Cardiac muscle cell (in vitro differentiated cells and primary cell): ENCODE measurements around the gene PDIA4. TPM values are rescaled to one million over a fixed set of nuclear protein-coding genes. Genes with fewer than 3 reads are reported as not detected.
A peak's percentile ranks its signal among the peaks of the same experiment; 100 is the strongest.

Experiments used
- DNase-seq, 2 donors: peaks; one replicate each; pipeline versions ENCODE4 v3.0.0 to v3.0.0-alpha.2; 2010 to 2017; ENCODE audit warnings: low read depth in 1 of 2, low spot score in 1 of 2
- H3K27ac ChIP-seq: fragments of 200-600 bp; sonication (generic); 2 replicates; pipeline ENCODE4 v1.5.1; 2016
- H3K27me3 ChIP-seq: fragments of 200-600 bp; sonication (generic); 2 replicates; pipeline ENCODE4 v1.6.0; 2016; ENCODE audit warnings: control low read depth
- H3K36me3 ChIP-seq: fragments of 200-600 bp; sonication (generic); 2 replicates; pipeline ENCODE4 v1.5.1; 2016; ENCODE audit warnings: control low read depth
- H3K4me1 ChIP-seq: fragments of 200-600 bp; sonication (generic); 2 replicates; pipeline ENCODE4 v1.8.1; 2017; ENCODE audit warnings: low read depth, mild to moderate bottlenecking, mixed run types
- H3K4me3 ChIP-seq: fragments of 200-600 bp; sonication (generic); 2 replicates; pipeline ENCODE4 v1.5.1; 2016; ENCODE audit warnings: mild to moderate bottlenecking
- H3K9me3 ChIP-seq: fragments of 200-600 bp; sonication (generic); 2 replicates; pipeline ENCODE4 v1.5.1; 2017; ENCODE audit warnings: low read depth, mild to moderate bottlenecking, control low read depth
- polyA plus RNA-seq: library from polyadenylated mRNA; unstranded; fragments of >200 nt; fragmentation: Nextera tagmentation; extraction: Ambion mirVana; gene quantifications from 2 replicates; pipeline ENCODE4 v1.2.1, GENCODE V29; 2016
- total RNA-seq: library from RNA; depleted of rRNA; stranded (reverse); fragments of >200 nt; gene quantifications from 2 replicates; pipeline ENCODE4 v1.2.3, GENCODE V29; 2016
- TF ChIP-seq, protein P1 (sequence below): IDR thresholded peaks from 2 replicates; pipeline ENCODE4 v1.5.1; 2012; ENCODE audit warnings: low read depth, mild to moderate bottlenecking, low read length

Gene PDIA4
- total and polyA plus RNA-seq, 2 experiments from 2014 or later, result 150 to 367 TPM

DNA sequence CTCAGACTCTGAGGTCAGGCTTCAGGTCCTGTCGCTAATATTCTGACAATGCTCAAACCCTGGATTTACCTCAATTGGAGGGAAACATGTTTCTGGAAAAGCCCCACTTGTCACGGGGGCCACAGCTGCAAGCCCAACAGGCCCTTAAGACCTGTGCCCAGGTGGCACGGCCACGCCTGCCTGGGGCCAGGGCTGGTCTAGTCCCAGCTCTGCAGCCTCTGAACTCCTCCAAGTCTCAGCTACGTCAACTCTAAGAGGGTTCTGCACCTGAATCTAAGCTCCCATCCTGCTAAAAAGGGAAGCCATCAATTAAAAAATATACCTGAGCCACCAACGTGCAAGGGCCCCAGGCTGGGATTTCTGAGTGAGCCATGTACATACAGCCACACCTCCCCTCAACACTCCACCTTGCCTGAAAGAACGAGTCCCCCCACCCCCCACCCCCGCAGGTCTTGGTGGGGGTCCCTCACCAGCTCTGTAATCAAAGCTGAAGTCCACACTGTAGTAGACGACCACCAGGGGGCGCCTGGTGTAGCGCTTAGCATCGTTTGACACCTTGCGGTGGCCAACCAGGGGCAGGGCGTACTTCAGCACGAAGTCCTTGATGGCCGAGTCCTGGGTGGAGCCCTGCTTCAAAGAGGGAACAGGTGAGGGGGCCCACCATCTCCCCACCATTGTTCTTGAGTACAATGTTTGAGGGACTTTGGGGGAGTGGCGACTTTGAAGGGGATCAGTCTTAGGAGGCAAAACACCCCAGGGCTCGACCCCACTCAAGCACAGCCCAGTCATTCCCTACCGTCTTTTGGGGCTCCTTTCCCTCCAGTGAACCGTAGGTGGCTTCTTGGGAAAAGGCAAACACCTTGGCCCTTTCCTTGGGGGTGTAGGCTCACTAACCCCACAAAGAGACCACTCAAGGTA is 22.6 kb downstream of the PDIA4 start:
- Histone ChIP-seq H3K4me3 (no peak overlapping the region), H3K9me3 (no peaks in the 10 kb centered on the region), H3K36me3 (peaks cover 49% of the 10 kb centered on the region), H3K27ac (no peak overlapping the region), H3K27me3 (no peaks in the 10 kb centered on the region), H3K4me1 (no peaks in the 10 kb centered on the region)
- peak; percentile 76 to 88 for DNase-seq
- TF ChIP-seq, protein P1, sequence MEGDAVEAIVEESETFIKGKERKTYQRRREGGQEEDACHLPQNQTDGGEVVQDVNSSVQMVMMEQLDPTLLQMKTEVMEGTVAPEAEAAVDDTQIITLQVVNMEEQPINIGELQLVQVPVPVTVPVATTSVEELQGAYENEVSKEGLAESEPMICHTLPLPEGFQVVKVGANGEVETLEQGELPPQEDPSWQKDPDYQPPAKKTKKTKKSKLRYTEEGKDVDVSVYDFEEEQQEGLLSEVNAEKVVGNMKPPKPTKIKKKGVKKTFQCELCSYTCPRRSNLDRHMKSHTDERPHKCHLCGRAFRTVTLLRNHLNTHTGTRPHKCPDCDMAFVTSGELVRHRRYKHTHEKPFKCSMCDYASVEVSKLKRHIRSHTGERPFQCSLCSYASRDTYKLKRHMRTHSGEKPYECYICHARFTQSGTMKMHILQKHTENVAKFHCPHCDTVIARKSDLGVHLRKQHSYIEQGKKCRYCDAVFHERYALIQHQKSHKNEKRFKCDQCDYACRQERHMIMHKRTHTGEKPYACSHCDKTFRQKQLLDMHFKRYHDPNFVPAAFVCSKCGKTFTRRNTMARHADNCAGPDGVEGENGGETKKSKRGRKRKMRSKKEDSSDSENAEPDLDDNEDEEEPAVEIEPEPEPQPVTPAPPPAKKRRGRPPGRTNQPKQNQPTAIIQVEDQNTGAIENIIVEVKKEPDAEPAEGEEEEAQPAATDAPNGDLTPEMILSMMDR, result peak; percentile 73

DNA sequence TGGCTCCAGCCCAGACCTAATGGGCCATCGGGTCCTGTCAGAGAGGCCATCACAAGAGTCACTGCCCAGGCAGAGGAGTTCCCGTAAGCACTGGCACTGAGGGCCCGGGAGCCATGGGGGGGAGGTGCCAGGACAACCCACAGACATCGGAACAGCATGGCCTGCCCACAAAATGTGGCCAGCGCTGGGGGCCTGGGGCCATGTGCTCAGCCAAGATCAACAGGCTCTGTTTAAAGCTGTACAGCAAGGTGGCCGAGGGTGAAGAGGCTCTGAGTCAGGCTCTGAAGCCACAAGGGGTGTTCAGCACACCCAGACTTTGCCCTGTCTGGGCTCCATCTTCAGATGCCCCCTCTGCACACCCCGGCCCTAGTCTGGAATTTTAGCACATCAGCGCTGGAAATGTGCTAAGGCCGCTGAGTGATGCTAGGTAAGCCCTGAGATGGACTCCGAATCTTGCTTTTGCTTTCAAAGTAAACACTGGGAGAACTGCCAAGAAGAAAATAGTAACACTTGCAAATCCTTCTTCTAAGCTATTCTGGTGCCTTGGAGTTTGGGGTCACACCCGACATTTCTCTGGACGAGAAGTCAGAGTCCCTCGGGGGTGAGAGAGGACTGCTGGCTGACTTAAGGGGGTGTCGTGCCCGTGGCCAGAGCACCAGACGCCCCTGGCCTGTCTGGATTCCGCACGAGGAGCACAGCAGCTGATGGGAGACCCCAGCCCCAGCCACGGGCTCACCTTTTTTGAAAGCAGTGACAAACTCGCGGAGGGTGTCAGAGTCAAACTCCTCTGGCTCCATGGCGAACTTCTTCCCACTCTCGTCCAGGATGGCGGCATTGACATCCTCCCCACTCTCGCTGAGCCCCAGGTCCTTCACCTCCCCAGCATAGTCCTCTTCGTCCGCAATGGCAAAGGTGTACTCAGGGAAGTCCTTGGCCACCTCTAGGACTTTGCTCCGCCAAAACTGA is 23.6 kb downstream of the PDIA4 start:
- TF ChIP-seq, protein P1, result no peak
- no peak overlapping the region for H3K27ac ChIP-seq
- H3K4me3 ChIP-seq, result no peak overlapping the region
- no peaks in the 10 kb centered on the region for H3K4me1 ChIP-seq
- no peaks in the 10 kb centered on the region for H3K9me3 ChIP-seq
- DNase-seq, result no peak
- no peaks in the 10 kb centered on the region for H3K27me3 ChIP-seq
- peaks cover 41% of the 10 kb centered on the region for H3K36me3 ChIP-seq

DNA sequence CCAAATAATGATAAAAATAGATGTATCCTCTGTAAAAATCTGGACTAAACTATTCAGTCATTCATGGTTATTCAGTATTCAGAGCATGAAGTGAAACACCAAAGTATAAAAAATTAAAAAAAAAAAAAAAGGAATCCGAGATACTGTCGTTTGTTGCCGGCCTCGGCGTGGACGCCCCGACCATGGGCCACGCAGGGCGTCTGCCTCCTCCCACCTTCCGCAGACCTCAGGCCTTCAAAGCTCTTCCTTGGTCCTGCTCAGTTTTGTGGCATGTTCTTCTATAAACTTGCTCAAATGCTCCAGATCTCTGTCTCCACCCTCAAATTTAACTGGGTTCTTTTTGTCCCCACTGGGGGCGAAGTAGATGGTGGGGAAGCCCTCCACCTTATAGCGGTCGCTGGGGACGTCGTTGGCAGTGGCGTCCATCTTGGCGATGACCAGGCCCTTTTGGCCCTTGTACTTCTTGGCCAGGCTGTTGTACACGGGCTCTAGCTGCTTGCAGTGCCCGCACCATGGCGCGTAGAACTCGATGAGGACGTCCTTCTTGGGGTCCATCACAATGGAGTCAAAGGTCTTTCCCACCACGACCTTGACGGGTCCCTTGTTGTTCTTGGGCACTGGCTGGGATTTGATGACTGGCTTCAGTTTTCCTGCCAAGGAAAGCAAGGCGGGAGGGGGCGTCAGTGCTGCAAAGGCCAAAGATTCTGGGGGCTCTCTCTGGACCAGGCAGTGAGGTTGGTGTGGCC is 24.6 kb downstream of the PDIA4 start:
- H3K27me3 ChIP-seq, result no peaks in the 10 kb centered on the region
- no peak overlapping the region for H3K27ac ChIP-seq
- TF ChIP-seq, protein P1, result no peak
- peaks cover 36% of the 10 kb centered on the region for H3K36me3 ChIP-seq
- H3K9me3 ChIP-seq, result no peaks in the 10 kb centered on the region
- H3K4me3 ChIP-seq, result no peak overlapping the region
- H3K4me1 ChIP-seq, result no peaks in the 10 kb centered on the region
- no peak for DNase-seq

DNA sequence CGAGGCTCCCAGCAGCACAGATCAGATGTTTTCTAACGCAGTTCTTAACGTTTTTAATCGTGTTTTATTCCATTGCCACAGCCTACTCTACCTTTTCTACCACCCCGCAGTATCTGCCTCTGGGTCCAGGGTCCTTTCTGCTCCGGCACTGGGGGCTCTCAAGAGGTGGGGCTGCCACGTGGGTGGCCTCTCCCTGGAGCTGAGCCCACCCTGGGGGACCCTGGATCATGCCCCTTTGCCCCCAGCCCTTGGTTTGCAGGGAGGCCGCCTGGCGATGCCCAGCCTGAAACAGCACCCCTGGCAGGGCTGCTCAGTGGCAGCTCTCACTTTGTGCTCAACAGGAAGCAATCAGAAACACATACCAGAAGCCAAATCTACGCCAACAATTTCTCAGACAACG is 25.3 kb downstream of the PDIA4 start:
- H3K4me3 ChIP-seq, result no peak overlapping the region
- H3K36me3 ChIP-seq, result peaks cover 32% of the 10 kb centered on the region
- no peaks in the 10 kb centered on the region for H3K4me1 ChIP-seq
- H3K9me3 ChIP-seq, result no peaks in the 10 kb centered on the region
- TF ChIP-seq, protein P1, result no peak
- DNase-seq, result no peak
- no peaks in the 10 kb centered on the region for H3K27me3 ChIP-seq
- H3K27ac ChIP-seq, result no peak overlapping the region

DNA sequence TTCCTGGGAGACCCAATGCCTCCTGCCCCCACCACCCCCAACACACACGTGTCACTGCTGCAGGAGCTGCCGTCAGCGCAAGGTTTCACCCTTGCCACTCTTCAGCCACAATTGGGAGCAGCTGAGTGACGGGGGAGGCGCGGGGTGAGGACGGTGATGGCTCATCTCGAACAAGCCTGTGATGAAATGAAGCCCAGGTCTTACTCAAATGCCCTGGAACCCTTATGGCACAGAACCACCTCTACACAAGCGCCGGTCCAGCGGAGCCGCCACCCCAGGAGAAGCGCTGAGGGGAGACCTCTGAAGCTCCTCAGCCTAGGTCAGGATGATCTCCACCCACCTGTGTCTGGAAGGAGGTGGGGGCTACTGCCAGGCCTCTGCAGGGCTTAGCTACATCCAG is 25.7 kb downstream of the PDIA4 start:
- Histone ChIP-seq H3K4me1 (no peaks in the 10 kb centered on the region), H3K4me3 (no peak overlapping the region), H3K27ac (no peak overlapping the region), H3K36me3 (peaks cover 28% of the 10 kb centered on the region), H3K9me3 (no peaks in the 10 kb centered on the region), H3K27me3 (no peaks in the 10 kb centered on the region)
- TF ChIP-seq, protein P1, result no peak
- DNase-seq, result no peak
